OCI-LY7 (cell line): Measurements from ENCODE around the gene PLA2G4D.

Experiments used
- EZH2phosphoT487 ChIP-seq: fragments of 200-600 bp; sonication (generic); IDR thresholded peaks from 2 replicates; pipeline ENCODE4 v1.6.1; 2018; ENCODE audit warnings: low read depth, borderline replicate concordance, mild to moderate bottlenecking, mixed run types, antibody characterized with exemption, low read length, moderate library complexity, mixed read lengths
- TF ChIP-seq, protein P1 (sequence below): fragments of 200-600 bp; sonication (generic); conservative IDR thresholded peaks from 2 replicates; pipeline ENCODE4 v1.5.1; 2014; ENCODE audit warnings: mild to moderate bottlenecking, antibody characterized with exemption, low read length, moderate library complexity, mixed read lengths

DNA sequence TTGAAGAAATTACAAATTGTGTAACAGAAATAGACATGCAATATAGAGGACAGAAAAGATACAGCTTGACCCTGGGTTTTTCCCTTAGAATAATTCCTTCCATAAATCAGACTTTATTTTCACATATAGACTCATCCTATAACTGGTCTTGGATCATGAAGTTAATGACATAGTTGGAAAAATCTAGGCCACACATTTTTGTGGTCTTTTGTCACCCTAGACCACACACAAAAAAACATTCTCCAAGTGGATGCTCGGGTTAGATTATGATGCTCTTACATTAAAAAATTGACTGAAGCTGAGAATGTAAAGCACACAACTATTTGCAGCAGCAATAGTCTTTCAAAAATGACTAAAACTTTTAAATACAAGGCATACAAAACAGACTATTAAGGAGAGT lies 7.5 kb upstream of the PLA2G4D start:
- TF ChIP-seq, protein P1, sequence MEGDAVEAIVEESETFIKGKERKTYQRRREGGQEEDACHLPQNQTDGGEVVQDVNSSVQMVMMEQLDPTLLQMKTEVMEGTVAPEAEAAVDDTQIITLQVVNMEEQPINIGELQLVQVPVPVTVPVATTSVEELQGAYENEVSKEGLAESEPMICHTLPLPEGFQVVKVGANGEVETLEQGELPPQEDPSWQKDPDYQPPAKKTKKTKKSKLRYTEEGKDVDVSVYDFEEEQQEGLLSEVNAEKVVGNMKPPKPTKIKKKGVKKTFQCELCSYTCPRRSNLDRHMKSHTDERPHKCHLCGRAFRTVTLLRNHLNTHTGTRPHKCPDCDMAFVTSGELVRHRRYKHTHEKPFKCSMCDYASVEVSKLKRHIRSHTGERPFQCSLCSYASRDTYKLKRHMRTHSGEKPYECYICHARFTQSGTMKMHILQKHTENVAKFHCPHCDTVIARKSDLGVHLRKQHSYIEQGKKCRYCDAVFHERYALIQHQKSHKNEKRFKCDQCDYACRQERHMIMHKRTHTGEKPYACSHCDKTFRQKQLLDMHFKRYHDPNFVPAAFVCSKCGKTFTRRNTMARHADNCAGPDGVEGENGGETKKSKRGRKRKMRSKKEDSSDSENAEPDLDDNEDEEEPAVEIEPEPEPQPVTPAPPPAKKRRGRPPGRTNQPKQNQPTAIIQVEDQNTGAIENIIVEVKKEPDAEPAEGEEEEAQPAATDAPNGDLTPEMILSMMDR: no peak
- TF ChIP-seq EZH2phosphoT487: no peak
